K562 (cell line): ENCODE data around the gene SYVN1. TPM values are rescaled to one million over a fixed set of nuclear protein-coding genes. Genes with fewer than 3 reads are reported as not detected.
A peak's percentile ranks its signal among the peaks of the same experiment; 100 is the strongest.

Experiments
- ATAC-seq: fragments of 200-7000 bp; cut with Tn5 transposase; 3 replicates; pipeline ENCODE4 v1.9.1; 2020; ENCODE audit warnings: moderate library complexity
- BruUV-seq: library from RNA; stranded (reverse); fragments of 400-500 nt; replicated peaks from 2 replicates; lab custom pipeline; 2021; lab: Mats Ljungman, UMichigan
- CTCF ChIA-PET: fragments of 300-600 bp; formaldehyde crosslinking; extraction: SDS; loops from one replicate; lab custom pipeline; 2021; ENCODE audit warnings: low intra/inter-chr PET ratio; lab: Yijun Ruan, JAX
- POLR2A ChIA-PET: fragments of 300-600, 350-650 bp; sonication (Branson Sonifier 250); formaldehyde crosslinking; extraction: SDS; loops from one replicate; lab custom pipeline; 2021; ENCODE audit warnings: antibody characterized with exemption, inconsistent platforms; lab: Yijun Ruan, JAX
- DNase-seq, 4 experiments: peaks; one replicate each; pipeline versions ENCODE4 v3.0.0 to v3.0.0-alpha.2; 2011 to 2018; ENCODE audit warnings: low spot score in 3 of 4, mixed read lengths in 3 of 4; ENCODE audit errors: extremely low read depth in 1 of 4
- FAIRE-seq: peaks from 2 replicates; lab custom pipeline; 2011; peaks lifted over from hg19 to GRCh38; lab: Jason Lieb, UNC
- H2AFZ ChIP-seq: 2 replicates; pipeline ENCODE4 v1.6.0; 2011; ENCODE audit warnings: low read depth, low read length, control low read depth, inconsistent platforms
- H3K27ac ChIP-seq: fragments of 200-600 bp; 3 replicates; pipeline ENCODE4 v1.8.0; 2011; ENCODE audit warnings: low read depth, mild to moderate bottlenecking, control low read depth, inconsistent platforms, low read length, moderate library complexity, mixed read lengths; ENCODE audit errors: extremely low read depth
- H3K27me3 ChIP-seq, 2 experiments: fragments of 300-600 bp in 1 of 2; 2 replicates in 1 of 2; 3 replicates in 1 of 2; pipeline versions ENCODE4 v1.6.0 to v1.8.0; 2011; ENCODE audit warnings: inconsistent platforms in 2 of 2, low read length in 2 of 2, mild to moderate bottlenecking in 1 of 2, mixed read lengths in 1 of 2, moderate library complexity in 1 of 2; ENCODE audit not compliant: control insufficient read depth in 2 of 2, insufficient read depth in 2 of 2
- H3K36me3 ChIP-seq: fragments of 300-600 bp; 3 replicates; pipeline ENCODE4 v1.8.0; 2011; ENCODE audit warnings: mild to moderate bottlenecking, low read length, inconsistent platforms; ENCODE audit not compliant: control insufficient read depth, insufficient read depth
- H3K4me1 ChIP-seq, 2 experiments: fragments of 200-600 bp in 1 of 2; replicated peaks in 1 of 2; 2 replicates in 1 of 2; 3 replicates in 1 of 2; pipeline versions ENCODE4 v1.5.1 to v1.8.0; 2011; ENCODE audit warnings: inconsistent platforms in 2 of 2, low read length in 2 of 2, mild to moderate bottlenecking in 1 of 2, mixed read lengths in 1 of 2, moderate library complexity in 1 of 2; ENCODE audit not compliant: control insufficient read depth in 2 of 2, insufficient read depth in 2 of 2
- H3K4me2 ChIP-seq: 2 replicates; pipeline ENCODE4 v1.6.1; 2011; ENCODE audit warnings: low read length, control low read depth, inconsistent platforms, mixed read lengths; ENCODE audit not compliant: insufficient read depth
- H3K4me3 ChIP-seq: fragments of 200-600 bp; sonication (generic), shearing (Covaris generic); 2 replicates; pipeline ENCODE4 v1.5.1; 2016; ENCODE audit warnings: control low read depth, inconsistent platforms
- H3K79me2 ChIP-seq: fragments of 200-600 bp; 3 replicates; pipeline ENCODE4 v1.8.0; 2011; ENCODE audit warnings: low read length, inconsistent platforms; ENCODE audit not compliant: control insufficient read depth, insufficient read depth
- H3K9ac ChIP-seq, 2 experiments: 2 replicates each; pipeline versions ENCODE4 v1.6.0 to v1.6.1; 2011; ENCODE audit warnings: low read depth in 2 of 2, low read length in 2 of 2, control low read depth in 1 of 2, inconsistent platforms in 1 of 2, mild to moderate bottlenecking in 1 of 2, mixed read lengths in 1 of 2; ENCODE audit not compliant: insufficient read depth in 1 of 2
- H3K9me1 ChIP-seq: one replicate; pipeline ENCODE4 v1.6.0; 2011; ENCODE audit warnings: inconsistent platforms, mild to moderate bottlenecking, low read length, moderate library complexity; ENCODE audit not compliant: control insufficient read depth, insufficient read depth
- H3K9me3 ChIP-seq: replicated peaks from 2 replicates; pipeline ENCODE4 v1.5.1; 2011; ENCODE audit warnings: low read depth, low read length, inconsistent platforms; ENCODE audit not compliant: control insufficient read depth, insufficient read depth
- H4K20me1 ChIP-seq: replicated peaks from 2 replicates; pipeline ENCODE4 v1.6.1; 2011; ENCODE audit warnings: low read length, inconsistent platforms, mixed read lengths; ENCODE audit not compliant: control insufficient read depth, insufficient read depth
- ATF7 ChIP-seq: fragments of 450-650 bp; IDR thresholded peaks from 2 replicates; pipeline ENCODE4 v1.7.1; 2014; ENCODE audit warnings: mild to moderate bottlenecking, moderate library complexity
- EP400 ChIP-seq: fragments of 450-650 bp; IDR thresholded peaks from 2 replicates; pipeline ENCODE4 v1.6.1; 2017; ENCODE audit warnings: antibody characterized with exemption, mild to moderate bottlenecking, moderate library complexity
- GATAD2A ChIP-seq: fragments of 450-650 bp; IDR thresholded peaks from 2 replicates; pipeline ENCODE4 v1.6.1; 2017
- MIER1 ChIP-seq: fragments of 450-650 bp; IDR thresholded peaks from 2 replicates; pipeline ENCODE4 v1.6.1; 2016; ENCODE audit warnings: antibody characterized with exemption, mild to moderate bottlenecking, low read depth
- MYBL2 ChIP-seq, 2 experiments: fragments of 450-650 bp in 1 of 2; sonication (generic) in 1 of 2; formaldehyde crosslinking in 1 of 2; IDR thresholded peaks; 2 replicates each; pipeline versions ENCODE4 v1.6.1 to v1.8.1; 2017 to 2022; ENCODE audit warnings: borderline replicate concordance in 1 of 2, inconsistent platforms in 1 of 2, low read depth in 1 of 2, mild to moderate bottlenecking in 1 of 2, missing genetic modification reagents in 1 of 2, moderate library complexity in 1 of 2
- RBM17 ChIP-seq: fragments of 200-400 bp; formaldehyde crosslinking; IDR thresholded peaks from 2 replicates; pipeline ENCODE4 v1.6.1; 2017; ENCODE audit warnings: low read depth, mild to moderate bottlenecking, low read length, borderline replicate concordance
- TFE3 ChIP-seq: fragments of 450-650 bp; formaldehyde crosslinking; IDR thresholded peaks from 2 replicates; pipeline ENCODE4 v1.4.0; 2020; ENCODE audit warnings: mild to moderate bottlenecking, mixed read lengths
- ZBTB7A ChIP-seq: IDR thresholded peaks from 2 replicates; pipeline ENCODE4 v1.6.1; 2011; ENCODE audit warnings: low read depth, mild to moderate bottlenecking, low read length, moderate library complexity, borderline replicate concordance; ENCODE audit not compliant: control insufficient read depth
- ZNF57 ChIP-seq: fragments of 450-650 bp; formaldehyde crosslinking; IDR thresholded peaks from 2 replicates; pipeline ENCODE4 v1.4.0; 2020; ENCODE audit warnings: mild to moderate bottlenecking, moderate library complexity
- ZNF830 ChIP-seq: fragments of 250-450 bp; sonication (Bioruptor Pico); IDR thresholded peaks from 2 replicates; pipeline ENCODE4 v1.5.0; 2021; ENCODE audit warnings: mild to moderate bottlenecking
- WGBS: fragments of 100-300 bp; shearing (Covaris generic); methylation state at CpG from one replicate; pipeline ENCODE4 v1.1.6; 2016; ENCODE audit warnings: low coverage, mixed read lengths; ENCODE audit not compliant: insufficient coverage; ENCODE audit errors: missing lambda C conversion rate; 5-methylcytosine and 5-hydroxymethylcytosine counted together
- in situ Hi-C: fragments of 300-500 bp; cut with MboI; formaldehyde crosslinking; loops from 4 replicates; pipeline ENCODE4 v1.15.0; 2018; ENCODE audit warnings: inconsistent platforms, mixed read lengths
- intact Hi-C: fragments of 100-400 bp; cut with micrococcal nuclease; formaldehyde crosslinking; loops from 2 replicates; pipeline ENCODE4 v1.14.2; 2022
- polyA plus RNA-seq, 8 experiments: library from polyadenylated mRNA; depleted of rRNA in 4 of 8; stranded (reverse) in 5 of 8; unstranded in 3 of 8; fragments of >200 nt; fragmentation: Nextera tagmentation in 2 of 8; fragmentation: Illumina TruSeq in 1 of 8; extraction: Ambion mirVana in 2 of 8; extraction: Trizol in 1 of 8; gene quantifications; 2 replicates each; pipeline versions ENCODE4 v1.2.1 to v1.2.3, GENCODE V29; 2011 to 2014; ENCODE audit warnings: inconsistent platforms in 1 of 8, missing spikeins in 1 of 8
- total RNA-seq, 7 experiments: library from RNA; depleted of rRNA in 6 of 7; stranded (reverse); fragments of >200 nt in 6 of 7; fragmentation: Illumina TruSeq in 2 of 7; extraction: Trizol in 2 of 7; gene quantifications; 2 replicates each; pipeline versions ENCODE4 v1.2.1 to v1.2.3, GENCODE V29; 2011 to 2021; ENCODE audit warnings: low replicate concordance in 1 of 7
- TF ChIP-seq, protein P1 (sequence below): fragments of 250-450 bp; sonication (Bioruptor Pico); IDR thresholded peaks from 2 replicates; pipeline ENCODE4 v1.4.0; 2020; ENCODE audit warnings: mild to moderate bottlenecking, moderate library complexity, borderline replicate concordance

Gene SYVN1
- total and polyA plus RNA-seq, 9 of the 15 experiments (the other 6 are each of a cell fraction or from before 2014, with no cell fraction given) = 0.41 to 47.4 (median 9.9) TPM

DNA sequence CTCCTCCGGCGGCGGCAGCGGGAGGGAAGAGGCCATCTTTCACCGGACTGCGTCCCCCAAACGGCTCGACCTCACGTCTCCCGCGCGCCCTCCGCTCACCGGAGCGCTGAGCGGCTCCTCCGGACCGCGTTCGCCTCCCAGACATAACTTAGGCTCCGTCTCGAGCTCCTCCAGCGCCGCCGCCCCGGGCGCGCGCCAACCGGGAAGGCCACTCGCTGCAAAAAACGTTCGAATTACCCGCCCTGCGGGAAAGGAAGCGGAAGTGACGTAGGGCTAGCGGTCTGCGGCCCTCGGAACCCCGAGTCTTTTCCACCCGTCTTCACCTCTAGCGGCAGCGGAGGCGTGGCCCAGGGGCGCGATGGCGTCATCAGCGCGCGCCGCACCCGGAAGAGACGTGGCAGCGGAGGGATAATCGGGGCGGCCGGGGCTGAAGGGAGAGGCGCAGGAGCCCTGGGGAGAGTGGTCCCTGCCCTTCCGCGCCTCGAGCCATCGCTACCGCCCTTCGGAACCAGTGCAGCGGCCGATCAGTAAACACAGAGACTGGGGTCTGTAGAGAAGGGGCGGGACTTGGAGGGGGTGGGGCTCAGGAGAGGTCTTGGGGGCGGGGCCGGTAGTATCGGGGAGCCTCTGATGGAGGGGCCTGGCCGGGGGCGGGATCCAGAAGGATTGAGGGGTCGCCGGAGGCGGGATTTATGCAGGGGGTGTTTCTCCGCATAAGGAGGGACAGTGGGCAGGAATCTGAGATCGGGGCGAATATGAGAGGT lies 50.3 kb downstream of the SYVN1 start, which contains the start of the genes CDCA5 and ZFPL1:
Gene CDCA5 (minus strand): TSS at position 207 of the 764 bp plus-strand sequence. CDS start 62 bp downstream, at position 145.
Gene ZFPL1 (plus strand): TSS at position 389 of the 764 bp plus-strand sequence. CDS start 477 bp downstream, outside the sequence.
- Histone ChIP-seq H3K79me2 (peaks cover 58% of the 10 kb centered on the region), H3K27ac (peak within 1 kb of the TSS; percentile 90), H3K9ac (peak within 1 kb of the TSS; percentile 96), H3K9me3 (no peaks in the 10 kb centered on the region), H3K4me1 (peaks cover 20 to 22% of the 10 kb centered on the region in 2 experiments), H4K20me1 (no peaks in the 10 kb centered on the region; the same call in 1 of the 2 replicates), H3K4me3 (peak within 1 kb of the TSS; percentile 81), H2AFZ (peak within 1 kb of the TSS; percentile 89), H3K9me1 (no peaks in the 10 kb centered on the region), H3K36me3 (peaks cover 82% of the 10 kb centered on the region), H3K4me2 (peak within 1 kb of the TSS; percentile 98), H3K27me3 (no peaks in the 10 kb centered on the region; a peak in 1 of 5 replicates)
- FAIRE-seq = peak; percentile 96
- ChIA-PET POLR2A (interaction anchor here (0.7 to 1.8 kb wide), 5 partner anchors 8 to 58 kb away, joined by 3 to 7 read pairs (median 4); partner anchors contain the start of gene SNX15), CTCF (interaction anchor here (1.4 kb wide), 1 partner anchor 71 kb away, joined by 3 read pairs; no protein-coding TSS in a partner anchor)
- in situ Hi-C loops = no loop called here
- DNase-seq = peak; percentile 97 to 98 (median 97)
- intact Hi-C loops = loop anchor here (5.0 kb wide), 1 partner anchor 57 kb away; the partner anchor contains the start of gene SNX15
- peak; percentile 93 for ATAC-seq
- WGBS = under 1% methylated on average over 62 of the region's 79 CpGs
- no TSS peak for BruUV-seq
- TF ChIP-seq TFE3 (CRISPR knock-in tag) (no peak), EP400 (peak; percentile 100), ZBTB7A (no peak; the same call in none of the 2 replicates), ATF7 (peak; percentile 95), ZNF830 (CRISPR knock-in tag) (no peak), GATAD2A (no peak), MIER1 (no peak), MYBL2 (IDR thresholded peaks at IDR 0.05; ENCODE audit: low read depth) (peak; percentile 91), MYBL2 (CRISPR knock-in tag; IDR thresholded peaks at IDR 0.05; ENCODE audit: borderline replicate concordance) (no peak), ZNF57 (CRISPR knock-in tag) (no peak), RBM17 (no peak)
- TF ChIP-seq, protein P1, sequence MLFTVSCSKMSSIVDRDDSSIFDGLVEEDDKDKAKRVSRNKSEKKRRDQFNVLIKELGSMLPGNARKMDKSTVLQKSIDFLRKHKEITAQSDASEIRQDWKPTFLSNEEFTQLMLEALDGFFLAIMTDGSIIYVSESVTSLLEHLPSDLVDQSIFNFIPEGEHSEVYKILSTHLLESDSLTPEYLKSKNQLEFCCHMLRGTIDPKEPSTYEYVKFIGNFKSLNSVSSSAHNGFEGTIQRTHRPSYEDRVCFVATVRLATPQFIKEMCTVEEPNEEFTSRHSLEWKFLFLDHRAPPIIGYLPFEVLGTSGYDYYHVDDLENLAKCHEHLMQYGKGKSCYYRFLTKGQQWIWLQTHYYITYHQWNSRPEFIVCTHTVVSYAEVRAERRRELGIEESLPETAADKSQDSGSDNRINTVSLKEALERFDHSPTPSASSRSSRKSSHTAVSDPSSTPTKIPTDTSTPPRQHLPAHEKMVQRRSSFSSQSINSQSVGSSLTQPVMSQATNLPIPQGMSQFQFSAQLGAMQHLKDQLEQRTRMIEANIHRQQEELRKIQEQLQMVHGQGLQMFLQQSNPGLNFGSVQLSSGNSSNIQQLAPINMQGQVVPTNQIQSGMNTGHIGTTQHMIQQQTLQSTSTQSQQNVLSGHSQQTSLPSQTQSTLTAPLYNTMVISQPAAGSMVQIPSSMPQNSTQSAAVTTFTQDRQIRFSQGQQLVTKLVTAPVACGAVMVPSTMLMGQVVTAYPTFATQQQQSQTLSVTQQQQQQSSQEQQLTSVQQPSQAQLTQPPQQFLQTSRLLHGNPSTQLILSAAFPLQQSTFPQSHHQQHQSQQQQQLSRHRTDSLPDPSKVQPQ (CRISPR knock-in tag) = peak; percentile 40; the same call in 1 of the 2 replicates
